GM08714 (cell line): Measurements from ENCODE around the gene RPTOR.

ENCODE experiments used
- H3K4me3 ChIP-seq: fragments of 200-500 bp; sonication (Bioruptor generic); 2 replicates; pipeline ENCODE4 v1.5.1; 2014; ENCODE audit warnings: mild to moderate bottlenecking, low read length, inconsistent platforms
- ZNF274 ChIP-seq: IDR thresholded peaks from 2 replicates; pipeline ENCODE4 v1.6.1; 2012; ENCODE audit warnings: mild to moderate bottlenecking, low read depth, low read length

Gene RPTOR

GRCh38 chr17:80655608-80656007, 111.0 kb downstream of the RPTOR start:
- H3K4me3 ChIP-seq = no peak overlapping the region
- no peak for TF ChIP-seq ZNF274

GRCh38 chr17:80656590-80656989, 112.0 kb downstream of the RPTOR start:
- no peak for TF ChIP-seq ZNF274
- H3K4me3 ChIP-seq = no peak overlapping the region

GRCh38 chr17:80657561-80657960, 112.9 kb downstream of the RPTOR start:
- no peak for TF ChIP-seq ZNF274
- H3K4me3 ChIP-seq = no peak overlapping the region

- TF ChIP-seq ZNF274 = no peak
- H3K4me3 ChIP-seq = no peak overlapping the region
Observed at GRCh38 chr17:80658821-80659220, 114.2 kb downstream of the RPTOR start.

DNA sequence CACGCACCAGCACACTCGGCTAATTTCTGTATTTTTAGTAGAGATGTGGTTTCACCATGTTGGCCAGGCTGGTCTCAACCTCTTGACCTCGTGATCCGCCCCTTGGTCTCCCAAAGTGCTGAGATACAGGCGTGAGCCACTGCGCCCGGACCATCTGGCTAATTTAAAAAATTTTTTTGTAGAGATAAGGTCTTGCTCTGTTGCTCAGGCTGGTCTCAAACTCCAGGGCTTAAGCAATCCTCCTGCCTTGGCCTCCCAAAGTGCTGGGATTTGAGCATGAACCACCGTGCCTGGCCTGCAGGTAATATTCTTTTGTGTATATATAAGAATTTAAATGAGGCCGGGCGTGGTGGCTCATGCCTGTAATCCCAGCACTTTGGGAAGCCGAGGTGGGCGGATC, 115.0 kb downstream of the RPTOR start:
- TF ChIP-seq ZNF274 = no peak

GRCh38 chr17:80660527-80661198, 116.0 kb downstream of the RPTOR start:
- no peak overlapping the region for H3K4me3 ChIP-seq
- TF ChIP-seq ZNF274 = no peak

More for the DNA sequence above, 115.0 kb downstream of the RPTOR start:
- no peak overlapping the region for H3K4me3 ChIP-seq

DNA sequence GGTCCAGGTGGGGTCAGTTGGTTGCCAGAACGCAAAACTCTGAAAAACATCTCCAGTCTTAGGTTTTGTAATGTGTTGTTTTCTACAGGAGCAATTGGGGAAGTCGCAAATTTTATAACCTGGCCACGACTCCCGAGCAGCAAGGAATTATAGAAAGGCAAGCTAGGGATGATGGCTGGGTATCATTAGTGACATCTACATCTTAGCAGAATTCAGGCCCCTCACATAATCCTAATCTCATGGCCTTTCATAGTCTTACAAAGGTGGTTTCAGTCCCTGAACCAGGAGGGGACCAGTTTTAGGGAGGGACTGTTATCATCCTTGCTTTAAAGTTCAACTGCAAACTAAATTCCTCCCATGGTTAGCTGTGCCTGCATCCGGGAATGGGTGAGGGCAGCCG, 117.9 kb downstream of the RPTOR start:
- no peak for TF ChIP-seq ZNF274
- no peak overlapping the region for H3K4me3 ChIP-seq

GRCh38 chr17:80663781-80664206, 119.2 kb downstream of the RPTOR start:
- TF ChIP-seq ZNF274 = no peak
- H3K4me3 ChIP-seq = no peak overlapping the region

DNA sequence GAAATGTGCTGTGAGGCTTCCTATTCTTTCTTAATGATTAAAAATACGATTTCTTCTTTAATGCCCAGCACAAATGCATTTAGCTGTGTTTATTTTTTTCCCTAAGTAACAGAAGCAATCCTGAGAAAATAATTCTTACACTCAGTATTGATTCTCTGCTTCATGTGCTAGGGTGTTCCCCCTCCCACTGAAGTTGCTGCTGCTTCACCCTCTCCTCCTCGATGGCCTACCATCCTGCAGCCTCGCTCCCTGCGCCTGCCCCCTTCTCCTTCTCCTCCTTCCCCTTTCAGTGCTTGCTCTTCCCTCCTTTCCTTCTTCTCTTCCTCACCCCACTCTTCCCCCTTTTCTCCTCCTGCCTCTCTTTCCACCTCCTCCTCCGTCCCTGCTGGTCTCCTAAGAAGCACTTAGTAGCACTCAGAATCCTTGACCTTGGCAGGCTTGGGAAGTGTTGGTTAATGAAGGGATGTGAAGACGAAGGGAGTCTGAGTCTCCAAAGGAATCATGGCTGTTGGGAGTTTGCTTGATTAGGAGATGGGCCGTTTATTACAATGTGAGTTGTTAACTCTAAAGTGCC, 119.7 kb downstream of the RPTOR start:
- TF ChIP-seq ZNF274 = no peak
- H3K4me3 ChIP-seq = no peak overlapping the region

GRCh38 chr17:80665792-80666191, 121.2 kb downstream of the RPTOR start:
- TF ChIP-seq ZNF274 = no peak
- H3K4me3 ChIP-seq = no peak overlapping the region

GRCh38 chr17:80666867-80667266, 122.2 kb downstream of the RPTOR start:
- H3K4me3 ChIP-seq = no peak overlapping the region
- no peak for TF ChIP-seq ZNF274

GRCh38 chr17:80667462-80668277, 123.0 kb downstream of the RPTOR start:
- H3K4me3 ChIP-seq = no peak overlapping the region
- no peak for TF ChIP-seq ZNF274

DNA sequence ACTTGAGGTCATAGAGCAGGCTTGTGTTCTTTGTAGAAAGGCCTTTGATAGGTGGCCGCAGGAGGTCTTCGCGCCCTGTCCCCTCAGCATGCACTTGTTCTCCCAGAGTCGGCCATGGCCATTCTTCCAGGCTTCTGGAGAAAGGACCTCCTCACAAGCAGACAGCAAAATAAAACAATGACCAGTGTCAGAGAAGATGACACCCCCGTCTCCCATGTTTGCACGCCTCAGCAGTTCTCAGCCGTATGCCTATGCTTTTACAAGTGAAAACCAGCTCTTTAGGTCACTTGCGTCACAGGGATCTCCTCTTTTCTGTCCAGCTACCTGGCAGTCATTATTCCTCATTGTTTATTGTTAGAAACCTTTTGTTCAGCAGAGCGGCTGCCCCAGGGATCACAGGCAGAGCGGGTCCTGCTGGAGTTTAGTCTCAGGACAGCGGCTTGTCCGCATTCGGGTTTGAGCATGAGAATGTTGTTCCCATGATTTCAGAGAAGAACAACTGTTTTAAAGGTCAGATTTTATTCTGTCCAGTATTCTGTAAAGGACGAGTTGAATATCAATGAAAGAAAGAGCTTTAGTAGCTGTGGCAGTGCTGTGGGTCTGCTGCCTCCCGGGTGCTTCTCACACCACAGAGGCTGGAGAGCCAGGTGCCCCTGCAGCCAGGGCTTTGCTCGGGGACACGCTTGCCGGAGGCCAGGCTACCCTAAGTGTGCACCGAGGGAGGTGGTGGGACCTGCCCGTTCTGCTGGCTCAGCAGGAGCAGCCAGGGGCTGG, 123.9 kb downstream of the RPTOR start:
- no peak overlapping the region for H3K4me3 ChIP-seq
- no peak for TF ChIP-seq ZNF274

DNA sequence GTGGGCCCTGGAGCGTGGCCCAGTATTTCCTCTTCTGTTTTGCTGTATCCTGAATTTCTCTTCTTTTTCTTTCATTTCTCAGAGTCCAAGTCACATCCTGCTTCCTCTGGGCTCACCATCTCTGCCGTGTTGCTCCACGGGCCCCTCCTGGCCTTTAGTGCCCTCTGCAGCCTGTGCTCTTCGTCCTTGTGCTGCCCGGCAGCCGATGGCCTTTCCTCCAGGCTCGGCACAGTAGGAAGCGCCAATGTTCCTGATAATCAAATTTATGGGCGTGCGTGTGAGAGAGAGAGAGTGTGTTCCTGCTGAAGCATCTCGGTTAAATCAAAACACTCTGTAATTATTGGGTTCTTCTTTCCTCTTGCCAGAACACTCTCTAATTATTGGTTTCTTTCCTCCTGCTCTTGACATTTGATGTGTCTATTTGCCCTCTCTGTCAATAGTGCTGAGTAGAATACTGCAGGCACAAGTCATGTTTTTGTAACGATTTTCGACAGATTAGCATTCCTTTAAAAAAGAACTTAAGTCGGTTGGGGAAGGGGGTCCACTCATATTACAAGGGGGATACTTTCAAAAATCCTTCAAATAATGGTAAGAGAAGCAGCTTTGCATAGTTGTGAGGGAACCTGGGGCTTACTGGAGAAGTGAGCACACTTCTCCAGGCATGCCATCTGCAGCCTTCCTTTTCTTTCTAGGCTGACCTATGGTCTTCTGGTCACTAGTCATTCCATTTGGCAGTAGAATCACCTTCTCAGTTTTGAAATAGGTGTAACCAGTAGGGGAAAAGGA, 126.6 kb downstream of the RPTOR start:
- no peak for TF ChIP-seq ZNF274
- no peak overlapping the region for H3K4me3 ChIP-seq

GRCh38 chr17:80671825-80672110, 127.1 kb downstream of the RPTOR start:
- no peak for TF ChIP-seq ZNF274
- H3K4me3 ChIP-seq = no peak overlapping the region
